ENCODE data around the gene DVL1. TPM values are rescaled to one million over a fixed set of nuclear protein-coding genes. Genes with fewer than 3 reads are reported as not detected.
A peak's percentile ranks its signal among the peaks of the same experiment; 100 is the strongest.

Gene DVL1
- total and polyA plus RNA-seq, 2 of the 13 experiments (the other 11 are each of a cell fraction or from before 2014, with no cell fraction given) = 30.8 to 60.4 TPM

DNA sequence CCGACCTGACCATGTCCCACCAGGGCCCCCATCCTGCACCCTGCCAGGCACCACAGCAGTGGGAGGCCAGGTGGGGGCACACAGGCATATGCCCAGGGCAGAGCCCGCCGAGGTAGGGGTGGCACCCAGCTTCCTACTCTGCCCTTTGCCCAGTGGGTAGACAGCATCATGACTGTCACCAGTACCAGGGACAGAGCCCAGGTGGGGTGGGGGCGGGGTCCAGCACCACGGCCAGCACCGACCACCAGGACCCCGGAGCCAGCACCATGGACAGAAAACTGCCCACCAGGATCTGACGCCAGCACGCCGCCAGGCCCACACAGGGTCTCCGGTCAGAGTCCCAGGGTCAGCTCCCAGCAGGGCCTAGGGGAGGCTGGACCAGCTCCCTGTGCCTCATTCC, 14.4 kb downstream of the DVL1 start (continued):
- TF ChIP-seq, protein P1, sequence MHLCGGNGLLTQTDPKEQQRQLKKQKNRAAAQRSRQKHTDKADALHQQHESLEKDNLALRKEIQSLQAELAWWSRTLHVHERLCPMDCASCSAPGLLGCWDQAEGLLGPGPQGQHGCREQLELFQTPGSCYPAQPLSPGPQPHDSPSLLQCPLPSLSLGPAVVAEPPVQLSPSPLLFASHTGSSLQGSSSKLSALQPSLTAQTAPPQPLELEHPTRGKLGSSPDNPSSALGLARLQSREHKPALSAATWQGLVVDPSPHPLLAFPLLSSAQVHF (CRISPR knock-in tag; IDR thresholded peaks at IDR 0.05) = peak; percentile 87; the same call in 1 of the 2 replicates
- TF ChIP-seq CCAR2 (optimal IDR thresholded peaks at IDR 0.05; ENCODE audit: low read depth, low read length) = no peak
- TF ChIP-seq ZNF724P (CRISPR knock-in tag; IDR thresholded peaks at IDR 0.05; ENCODE audit: borderline replicate concordance) = 0 out of 2 replicates have a peak, but pooled peaks have one; percentile 32
- TF ChIP-seq PPARG (CRISPR knock-in tag; conservative IDR thresholded peaks at IDR 0.05) = no peak
- TF ChIP-seq NFE2 (CRISPR knock-in tag; IDR thresholded peaks at IDR 0.05) = no peak
- TF ChIP-seq ARNTL (CRISPR knock-in tag; IDR thresholded peaks at IDR 0.05) = 0 out of 2 replicates have a peak, but pooled peaks have one; percentile 58
- TF ChIP-seq, protein P2, sequence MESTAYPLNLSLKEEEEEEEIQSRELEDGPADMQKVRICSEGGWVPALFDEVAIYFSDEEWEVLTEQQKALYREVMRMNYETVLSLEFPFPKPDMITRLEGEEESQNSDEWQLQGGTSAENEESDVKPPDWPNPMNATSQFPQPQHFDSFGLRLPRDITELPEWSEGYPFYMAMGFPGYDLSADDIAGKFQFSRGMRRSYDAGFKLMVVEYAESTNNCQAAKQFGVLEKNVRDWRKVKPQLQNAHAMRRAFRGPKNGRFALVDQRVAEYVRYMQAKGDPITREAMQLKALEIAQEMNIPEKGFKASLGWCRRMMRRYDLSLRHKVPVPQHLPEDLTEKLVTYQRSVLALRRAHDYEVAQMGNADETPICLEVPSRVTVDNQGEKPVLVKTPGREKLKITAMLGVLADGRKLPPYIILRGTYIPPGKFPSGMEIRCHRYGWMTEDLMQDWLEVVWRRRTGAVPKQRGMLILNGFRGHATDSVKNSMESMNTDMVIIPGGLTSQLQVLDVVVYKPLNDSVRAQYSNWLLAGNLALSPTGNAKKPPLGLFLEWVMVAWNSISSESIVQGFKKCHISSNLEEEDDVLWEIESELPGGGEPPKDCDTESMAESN (CRISPR knock-in tag; conservative IDR thresholded peaks at IDR 0.05) = 0 out of 2 replicates have a peak, but pooled peaks have one; percentile 49
- 0 out of 2 replicates have a peak, but pooled peaks have one; percentile 39 for TF ChIP-seq ZNF543 (CRISPR knock-in tag; IDR thresholded peaks at IDR 0.05)
- no peak for TF ChIP-seq HMG20A (CRISPR knock-in tag; IDR thresholded peaks at IDR 0.05; ENCODE audit: borderline replicate concordance)
- peak; percentile 88 for TF ChIP-seq SALL1 (CRISPR knock-in tag; IDR thresholded peaks at IDR 0.05)
- no peak for TF ChIP-seq REL (CRISPR knock-in tag; conservative IDR thresholded peaks at IDR 0.05)
- TF ChIP-seq RBM22 (optimal IDR thresholded peaks at IDR 0.05; ENCODE audit: low read length) = peak; percentile 17
- TF ChIP-seq LCORL (IDR thresholded peaks at IDR 0.05) = no peak
- TF ChIP-seq LCORL (CRISPR knock-in tag; IDR thresholded peaks at IDR 0.05) = no peak
- no peak for TF ChIP-seq SAFB2 (CRISPR knock-in tag; IDR thresholded peaks at IDR 0.05; ENCODE audit: borderline replicate concordance, low read depth)
- TF ChIP-seq YY1 (IDR thresholded peaks at IDR 0.05; ENCODE audit: insufficient read depth, insufficient replicate concordance, low read depth, low read length) = no peak
- TF ChIP-seq ZNF101 (CRISPR knock-in tag; IDR thresholded peaks at IDR 0.05; ENCODE audit: borderline replicate concordance, low read depth) = no peak
- no peak for TF ChIP-seq MBNL3 (CRISPR knock-in tag; conservative IDR thresholded peaks at IDR 0.05)
- TF ChIP-seq ZBTB1 (CRISPR knock-in tag; IDR thresholded peaks at IDR 0.05; ENCODE audit: borderline replicate concordance) = 0 out of 2 replicates have a peak, but pooled peaks have one; percentile 57
- TF ChIP-seq ARNT (IDR thresholded peaks at IDR 0.05) = no peak
- no peak for TF ChIP-seq ZNF547 (CRISPR knock-in tag; IDR thresholded peaks at IDR 0.05)
- TF ChIP-seq, protein P3, sequence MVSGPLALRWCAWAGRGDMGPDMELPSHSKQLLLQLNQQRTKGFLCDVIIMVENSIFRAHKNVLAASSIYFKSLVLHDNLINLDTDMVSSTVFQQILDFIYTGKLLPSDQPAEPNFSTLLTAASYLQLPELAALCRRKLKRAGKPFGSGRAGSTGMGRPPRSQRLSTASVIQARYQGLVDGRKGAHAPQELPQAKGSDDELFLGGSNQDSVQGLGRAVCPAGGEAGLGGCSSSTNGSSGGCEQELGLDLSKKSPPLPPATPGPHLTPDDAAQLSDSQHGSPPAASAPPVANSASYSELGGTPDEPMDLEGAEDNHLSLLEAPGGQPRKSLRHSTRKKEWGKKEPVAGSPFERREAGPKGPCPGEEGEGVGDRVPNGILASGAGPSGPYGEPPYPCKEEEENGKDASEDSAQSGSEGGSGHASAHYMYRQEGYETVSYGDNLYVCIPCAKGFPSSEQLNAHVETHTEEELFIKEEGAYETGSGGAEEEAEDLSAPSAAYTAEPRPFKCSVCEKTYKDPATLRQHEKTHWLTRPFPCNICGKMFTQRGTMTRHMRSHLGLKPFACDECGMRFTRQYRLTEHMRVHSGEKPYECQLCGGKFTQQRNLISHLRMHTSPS (CRISPR knock-in tag; IDR thresholded peaks at IDR 0.05; ENCODE audit: low read depth) = 0 out of 2 replicates have a peak, but pooled peaks have one; percentile 46
- TF ChIP-seq ZNF224 (CRISPR knock-in tag; IDR thresholded peaks at IDR 0.05) = no peak
- TF ChIP-seq, protein P4, sequence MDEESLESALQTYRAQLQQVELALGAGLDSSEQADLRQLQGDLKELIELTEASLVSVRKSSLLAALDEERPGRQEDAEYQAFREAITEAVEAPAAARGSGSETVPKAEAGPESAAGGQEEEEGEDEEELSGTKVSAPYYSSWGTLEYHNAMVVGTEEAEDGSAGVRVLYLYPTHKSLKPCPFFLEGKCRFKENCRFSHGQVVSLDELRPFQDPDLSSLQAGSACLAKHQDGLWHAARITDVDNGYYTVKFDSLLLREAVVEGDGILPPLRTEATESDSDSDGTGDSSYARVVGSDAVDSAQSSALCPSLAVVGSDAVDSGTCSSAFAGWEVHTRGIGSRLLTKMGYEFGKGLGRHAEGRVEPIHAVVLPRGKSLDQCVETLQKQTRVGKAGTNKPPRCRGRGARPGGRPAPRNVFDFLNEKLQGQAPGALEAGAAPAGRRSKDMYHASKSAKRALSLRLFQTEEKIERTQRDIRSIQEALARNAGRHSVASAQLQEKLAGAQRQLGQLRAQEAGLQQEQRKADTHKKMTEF (CRISPR knock-in tag; IDR thresholded peaks at IDR 0.05) = 0 out of 2 replicates have a peak, but pooled peaks have one; percentile 48
- TF ChIP-seq, protein P5, sequence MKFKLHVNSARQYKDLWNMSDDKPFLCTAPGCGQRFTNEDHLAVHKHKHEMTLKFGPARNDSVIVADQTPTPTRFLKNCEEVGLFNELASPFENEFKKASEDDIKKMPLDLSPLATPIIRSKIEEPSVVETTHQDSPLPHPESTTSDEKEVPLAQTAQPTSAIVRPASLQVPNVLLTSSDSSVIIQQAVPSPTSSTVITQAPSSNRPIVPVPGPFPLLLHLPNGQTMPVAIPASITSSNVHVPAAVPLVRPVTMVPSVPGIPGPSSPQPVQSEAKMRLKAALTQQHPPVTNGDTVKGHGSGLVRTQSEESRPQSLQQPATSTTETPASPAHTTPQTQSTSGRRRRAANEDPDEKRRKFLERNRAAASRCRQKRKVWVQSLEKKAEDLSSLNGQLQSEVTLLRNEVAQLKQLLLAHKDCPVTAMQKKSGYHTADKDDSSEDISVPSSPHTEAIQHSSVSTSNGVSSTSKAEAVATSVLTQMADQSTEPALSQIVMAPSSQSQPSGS (CRISPR knock-in tag; IDR thresholded peaks at IDR 0.05) = no peak

Data from HepG2 (cell line).